CD4-positive, alpha-beta T cell treated with Interleukin-6 at 100 ng/mL for 8 hours (primary cell): ENCODE results near the gene CD58.

Experiments used
- DNase-seq: peaks from one replicate; pipeline ENCODE4 v3.0.0-alpha.2; 2020; ENCODE audit warnings: mixed read lengths, low spot score

Gene CD58

DNA sequence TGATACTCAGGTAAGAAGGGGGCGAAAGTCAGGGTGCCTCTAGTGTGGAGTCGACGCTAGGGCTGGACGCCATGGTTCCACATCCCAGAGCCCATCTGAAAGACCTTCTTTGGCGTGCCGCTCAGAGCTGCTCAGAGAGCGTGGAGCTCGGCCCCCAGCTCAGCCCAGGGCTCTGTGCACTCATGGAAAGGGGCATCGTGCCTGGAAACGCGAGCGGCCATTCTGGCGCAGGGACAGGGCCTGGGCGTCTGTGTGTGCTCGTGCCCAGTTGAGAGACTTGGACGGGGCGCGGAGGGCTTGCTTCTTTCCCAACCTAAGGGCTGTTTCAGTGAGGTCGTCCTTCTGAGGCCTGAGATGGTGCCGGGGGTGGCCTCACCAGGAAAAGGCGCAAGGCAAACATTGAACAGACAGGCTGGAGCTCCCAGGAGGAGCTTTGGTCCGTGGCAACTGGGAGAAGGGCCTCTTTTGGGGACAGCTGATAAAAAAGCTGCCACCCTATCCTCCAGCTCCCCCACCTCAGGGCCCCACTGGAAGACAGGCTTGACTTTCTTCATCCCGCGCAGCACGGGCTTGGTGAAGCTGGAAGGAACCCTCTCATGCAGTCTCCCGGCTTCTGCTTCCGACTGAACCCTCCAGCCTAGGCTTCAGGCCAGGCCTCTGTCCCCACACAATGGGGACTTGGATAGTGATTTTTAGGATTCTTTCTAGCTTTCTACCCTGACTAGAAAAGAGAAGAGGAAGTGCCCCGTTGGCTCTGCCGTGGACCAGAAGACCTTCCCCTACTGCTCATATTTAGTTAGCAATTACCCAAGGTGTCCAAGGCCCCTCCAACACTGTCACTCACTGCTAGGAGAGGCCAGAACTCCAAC, 77.1 kb downstream of the CD58 start:
- no peak for DNase-seq

DNA sequence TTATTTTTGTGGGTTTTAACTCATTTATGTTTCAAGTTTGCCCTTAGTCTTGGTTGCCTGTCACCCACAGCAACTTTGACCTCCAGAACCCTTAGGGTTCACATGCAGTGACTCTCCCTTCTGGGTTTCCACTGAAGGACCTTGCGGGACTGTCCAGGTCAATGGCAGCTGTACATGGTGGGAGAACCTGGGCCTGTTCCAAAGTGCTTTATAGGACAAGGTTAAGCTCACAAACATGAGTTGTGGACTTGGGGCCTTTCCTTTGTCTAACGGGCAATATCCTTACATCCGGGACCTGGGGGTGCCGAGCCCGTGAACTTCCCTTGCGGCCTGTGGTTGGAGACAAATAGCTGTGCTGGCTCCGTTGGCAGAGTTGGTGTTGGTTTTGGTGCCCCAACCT, 77.8 kb downstream of the CD58 start:
- DNase-seq, result no peak

DNA sequence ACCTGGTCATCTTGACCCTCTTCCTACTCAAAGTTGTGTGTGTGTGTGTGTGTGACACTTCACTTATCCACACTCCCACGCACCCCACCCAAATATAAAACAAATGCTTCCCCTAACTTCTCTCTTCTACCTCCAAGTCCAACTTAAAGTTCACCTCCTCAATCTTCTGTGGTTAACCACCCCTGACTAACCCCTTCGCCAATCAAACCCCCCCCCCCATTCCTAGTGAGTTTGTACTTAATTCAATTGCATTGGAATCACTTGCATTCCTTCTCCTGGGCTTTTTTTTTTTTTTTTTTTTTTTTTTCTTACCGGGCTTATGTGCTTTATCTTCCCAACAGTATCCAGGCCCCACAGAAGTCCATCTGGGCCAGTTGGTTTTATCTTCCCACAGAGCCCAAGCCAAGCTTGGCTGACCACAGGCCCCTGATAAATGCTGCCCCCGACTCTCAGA, 78.4 kb downstream of the CD58 start:
- DNase-seq, result no peak

GRCh38 chr1:116491700-116492357, 79.0 kb downstream of the CD58 start:
- no peak for DNase-seq

GRCh38 chr1:116490588-116490987, 80.2 kb downstream of the CD58 start:
- DNase-seq, result no peak

DNA sequence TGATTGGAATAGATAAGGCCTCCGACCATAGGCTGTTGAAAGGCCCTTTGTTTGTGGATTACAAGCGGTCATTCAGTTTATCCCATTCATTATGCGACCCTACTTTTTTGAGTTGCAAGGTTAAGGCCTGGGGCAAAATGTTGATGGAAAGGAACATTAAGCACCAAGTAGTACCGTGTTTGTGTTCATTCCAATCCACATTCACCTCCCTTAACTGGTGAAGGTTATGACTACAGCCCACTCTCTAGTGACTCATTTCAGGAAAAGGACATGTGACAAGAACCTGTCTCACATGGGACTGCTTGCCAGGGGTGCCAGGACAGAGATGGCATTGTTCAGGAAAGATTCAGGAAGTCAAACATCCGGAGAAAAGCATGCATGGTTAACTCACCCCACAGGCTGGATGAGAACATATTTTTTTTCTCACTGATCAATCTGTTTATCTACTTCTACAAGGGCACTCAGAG, 81.6 kb downstream of the CD58 start:
- DNase-seq, result no peak

- DNase-seq, result no peak
Measured at GRCh38 chr1:116488071-116488470, 82.8 kb downstream of the CD58 start.

DNA sequence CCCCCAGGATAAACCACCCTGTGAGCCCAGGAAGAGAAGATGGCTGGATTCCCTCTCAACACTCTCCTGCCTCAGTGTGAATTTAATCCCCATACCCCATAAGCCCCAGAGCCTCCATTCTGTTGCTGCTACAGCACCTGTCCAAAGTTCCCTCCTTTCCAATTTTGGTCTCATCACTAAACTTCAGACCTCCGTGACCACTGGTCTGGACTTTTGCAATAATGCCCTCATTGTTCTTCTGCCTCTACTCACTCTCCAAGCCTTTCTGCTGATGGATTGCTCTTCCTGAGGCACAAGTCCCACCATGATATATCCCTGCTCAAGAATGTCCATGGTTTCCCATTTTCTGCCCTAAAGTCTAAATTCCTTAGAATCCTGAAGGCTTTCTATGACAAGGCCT, 83.2 kb downstream of the CD58 start:
- DNase-seq, result no peak

DNA sequence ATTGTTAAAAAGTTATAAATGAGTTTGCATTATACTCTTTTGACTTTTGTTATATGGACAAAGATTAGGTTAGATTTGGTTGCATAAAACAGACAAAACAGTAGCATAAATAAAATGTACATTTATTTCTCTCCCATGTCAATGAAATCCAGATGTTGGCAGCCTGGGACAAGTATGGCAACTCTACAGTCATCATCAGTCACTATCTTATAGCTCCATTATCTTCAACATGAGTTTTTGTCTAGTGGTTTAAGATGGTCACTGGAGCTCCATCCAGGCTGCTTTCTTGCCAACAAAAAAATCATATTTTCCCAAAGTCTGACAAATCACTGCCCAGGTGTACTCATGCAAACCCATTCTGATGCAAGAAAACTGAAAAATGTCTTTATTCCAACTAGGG, 83.8 kb downstream of the CD58 start:
- DNase-seq, result no peak

GRCh38 chr1:116486424-116486823, 84.4 kb downstream of the CD58 start:
- no peak for DNase-seq

- DNase-seq, result no peak
Measured at GRCh38 chr1:116485976-116486375, 84.8 kb downstream of the CD58 start.

- DNase-seq, result peak; percentile 83
Measured at GRCh38 chr1:116485071-116485735, 85.6 kb downstream of the CD58 start.

GRCh38 chr1:116483481-116484309, 87.1 kb downstream of the CD58 start:
- DNase-seq, result no peak

GRCh38 chr1:116482490-116482889, 88.3 kb downstream of the CD58 start:
- no peak for DNase-seq

GRCh38 chr1:116481934-116482333, 88.9 kb downstream of the CD58 start:
- DNase-seq, result no peak

DNA sequence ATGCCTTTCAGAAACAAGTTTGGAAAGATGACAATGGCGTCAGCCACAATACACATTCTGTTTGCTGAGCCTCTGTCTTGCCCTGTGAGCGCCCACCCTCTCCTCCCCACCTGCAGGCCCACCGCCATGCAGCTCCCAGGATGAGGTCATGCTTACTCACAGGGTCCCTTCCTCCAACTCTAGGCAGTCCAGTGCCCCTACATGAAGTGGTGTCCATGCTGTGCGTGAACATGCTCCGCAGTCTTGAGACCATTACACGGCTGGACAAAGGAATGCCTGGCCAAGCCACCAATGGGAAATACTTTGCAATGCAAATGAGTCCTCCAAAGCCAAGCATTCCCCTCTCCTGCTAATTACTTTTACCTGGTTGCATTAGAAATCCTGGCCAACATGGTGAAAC, 92.2 kb downstream of the CD58 start:
- no peak for DNase-seq

GRCh38 chr1:116477429-116477828, 93.4 kb downstream of the CD58 start:
- no peak for DNase-seq

DNA sequence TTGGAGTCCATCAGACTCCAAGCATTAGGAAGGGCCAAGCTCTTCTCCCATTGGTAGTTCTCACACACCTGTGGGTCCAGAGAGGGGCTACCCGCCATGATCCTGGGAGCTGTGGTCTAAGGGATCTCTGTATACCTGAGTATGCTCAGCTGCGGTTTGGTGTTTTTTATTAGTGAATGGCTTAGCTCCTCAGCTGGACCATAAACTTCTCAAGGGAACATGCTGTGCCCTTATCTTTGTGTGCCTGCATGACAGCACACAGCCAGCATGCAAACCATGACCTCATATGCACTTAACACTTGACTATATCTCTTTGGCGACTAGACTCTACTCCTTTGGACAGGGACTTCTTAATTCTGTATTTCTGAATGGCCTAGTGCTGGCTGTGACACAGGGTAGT, 94.5 kb downstream of the CD58 start:
- DNase-seq, result no peak

DNA sequence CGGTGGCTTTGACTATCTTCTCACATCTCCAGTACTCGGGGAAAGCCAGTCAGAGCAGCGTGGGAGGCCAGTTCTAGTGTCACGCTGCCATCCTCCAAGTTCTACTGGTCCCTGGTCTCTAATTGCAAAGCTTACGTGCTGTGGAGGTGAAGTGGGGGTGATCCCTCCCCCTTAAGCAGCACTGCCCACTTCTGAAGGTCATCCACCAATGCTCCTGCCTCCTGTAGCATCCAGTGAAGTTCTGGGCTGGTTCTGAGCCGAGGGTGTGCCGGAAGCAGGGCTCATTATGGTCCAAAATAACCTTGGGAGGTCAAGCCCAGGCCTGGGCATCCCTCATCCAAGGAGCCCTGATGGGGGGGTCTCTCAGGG, 95.0 kb downstream of the CD58 start:
- DNase-seq, result no peak

GRCh38 chr1:116474921-116475849, 95.6 kb downstream of the CD58 start:
- no peak for DNase-seq

DNA sequence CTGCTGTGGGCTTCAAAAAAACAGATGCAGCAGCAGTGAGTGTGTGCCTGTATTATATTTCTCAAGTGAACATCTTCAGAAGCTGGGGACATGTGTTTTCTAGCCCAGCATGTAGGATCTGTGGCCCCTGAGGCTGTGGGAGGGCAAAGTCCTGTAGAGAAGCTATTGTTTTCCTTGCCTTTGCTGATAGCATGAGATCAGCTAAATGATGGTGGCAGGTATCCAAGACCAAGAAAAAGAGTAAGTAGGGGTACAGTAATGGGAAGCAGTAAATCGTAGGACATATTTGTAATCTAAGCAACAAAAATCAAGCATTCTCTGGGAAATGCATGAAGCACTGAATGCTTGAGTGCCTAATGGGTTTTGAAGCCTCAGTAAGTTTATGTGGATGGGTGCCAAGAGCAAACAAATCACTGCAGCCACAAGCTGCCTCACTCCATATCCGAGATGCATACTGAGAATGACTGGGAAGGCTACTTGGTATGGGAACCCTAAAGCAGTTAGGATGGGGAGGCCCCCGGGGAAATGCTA, 98.3 kb downstream of the CD58 start:
- no peak for DNase-seq
